T-helper 9 cell (primary cell): Measurements from ENCODE around the gene IRF6.
"Not testable (repeated sequence)": the region's sequence is repeated elsewhere in the genome, so short reads cannot be mapped to it uniquely, and the experiment has no call there.

Source experiments
- DNase-seq: peaks from one replicate; pipeline ENCODE4 v3.0.0-alpha.2; 2020

Gene IRF6

GRCh38 chr1:209822706-209823105, 16.8 kb upstream of the IRF6 start:
- no peak for DNase-seq

- DNase-seq: no peak
These were observed 15.0 kb upstream of the IRF6 start for GRCh38 chr1:209820986-209821385.

GRCh38 chr1:209819058-209819457, 13.1 kb upstream of the IRF6 start:
- no peak for DNase-seq

GRCh38 chr1:209817691-209818090, 11.7 kb upstream of the IRF6 start:
- DNase-seq: no peak

GRCh38 chr1:209816923-209817322, 11.0 kb upstream of the IRF6 start:
- no peak for DNase-seq

DNA sequence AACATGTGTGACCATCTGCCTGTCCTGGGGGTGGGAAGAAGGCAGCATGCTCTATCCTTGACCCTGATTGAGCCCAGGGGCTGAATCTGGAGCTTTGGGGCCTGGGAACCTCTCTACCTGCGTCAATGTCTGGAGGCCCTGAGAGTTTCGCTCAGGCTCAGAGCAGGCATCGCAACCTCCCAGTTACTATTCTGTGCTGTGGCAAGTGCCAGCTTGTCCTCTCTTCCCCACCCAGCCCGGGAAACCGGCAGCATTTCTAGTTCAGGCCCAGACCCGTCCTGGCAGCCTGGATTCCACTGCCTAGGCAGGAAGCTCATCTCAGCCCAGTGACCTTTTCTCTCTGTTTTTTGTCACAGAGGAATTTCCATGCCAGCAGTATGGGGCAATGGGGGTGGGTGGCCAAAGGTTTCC, 10.0 kb upstream of the IRF6 start:
- DNase-seq: no peak

GRCh38 chr1:209815490-209815889, 9.5 kb upstream of the IRF6 start:
- DNase-seq: no peak

DNA sequence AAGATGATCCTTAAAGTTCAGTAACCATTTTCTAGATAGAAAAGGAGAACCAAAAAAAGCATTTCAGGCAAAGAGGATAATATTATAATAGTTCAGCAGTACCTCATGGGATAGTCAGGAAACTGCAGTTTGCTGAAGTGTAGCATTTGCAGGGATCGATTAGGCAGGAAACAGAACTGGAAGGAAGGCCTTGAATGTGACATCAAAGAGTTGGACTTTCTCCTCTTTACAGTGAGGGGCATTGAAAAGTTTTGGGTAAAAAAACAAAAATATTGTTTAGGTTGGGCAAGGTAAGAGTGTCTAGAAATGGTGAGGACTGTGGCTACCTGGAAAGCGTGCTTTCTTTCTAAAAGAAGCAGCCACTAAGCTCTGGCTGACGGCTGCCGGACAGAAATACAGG, 8.0 kb upstream of the IRF6 start:
- no peak for DNase-seq

DNA sequence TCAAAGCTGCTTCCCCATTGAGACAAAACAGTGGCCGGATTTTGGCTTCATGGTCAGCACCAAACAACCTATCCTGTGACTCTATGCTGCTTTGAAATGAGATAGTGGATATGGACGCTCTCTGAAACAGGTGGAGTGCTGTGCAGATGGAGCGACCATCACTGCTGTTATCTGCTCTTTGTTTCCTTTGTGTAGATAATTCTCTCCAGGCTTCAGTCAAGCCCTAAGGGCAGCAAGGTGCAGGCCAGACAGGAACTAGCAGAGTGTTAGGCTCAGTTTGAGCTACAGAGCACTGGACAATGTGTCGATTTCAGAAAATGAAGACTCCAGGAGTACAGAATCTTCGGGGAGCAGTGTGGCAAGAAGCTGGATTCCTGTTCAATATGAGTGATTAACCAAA, 4.8 kb upstream of the IRF6 start:
- no peak for DNase-seq

DNA sequence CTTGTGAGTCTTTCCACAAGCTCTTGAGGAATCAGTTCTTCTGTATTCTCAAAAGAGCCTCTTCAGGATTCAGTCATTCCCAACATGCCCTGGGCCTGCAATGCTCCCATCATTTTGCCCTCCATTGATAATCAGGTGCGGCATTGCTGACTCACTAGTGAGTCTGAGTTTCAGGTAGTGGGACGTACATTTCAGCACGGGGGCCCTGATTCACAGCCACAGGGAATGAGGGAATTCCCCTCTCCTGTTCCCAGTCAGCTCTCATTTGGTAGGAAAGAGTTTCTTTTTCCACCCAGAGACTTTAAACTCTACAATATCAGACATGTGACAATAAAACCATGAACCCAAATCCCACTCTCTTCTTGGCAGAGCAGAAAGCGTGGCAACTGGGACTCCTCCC, 3.7 kb upstream of the IRF6 start:
- DNase-seq: no peak

GRCh38 chr1:209808059-209808581, 2.2 kb upstream of the IRF6 start:
- no peak for DNase-seq

- no peak for DNase-seq
These were observed 1.6 kb upstream of the IRF6 start for GRCh38 chr1:209807509-209807908.

- DNase-seq: no peak
These were observed 581 bp downstream of the IRF6 start for GRCh38 chr1:209805341-209805781.

DNA sequence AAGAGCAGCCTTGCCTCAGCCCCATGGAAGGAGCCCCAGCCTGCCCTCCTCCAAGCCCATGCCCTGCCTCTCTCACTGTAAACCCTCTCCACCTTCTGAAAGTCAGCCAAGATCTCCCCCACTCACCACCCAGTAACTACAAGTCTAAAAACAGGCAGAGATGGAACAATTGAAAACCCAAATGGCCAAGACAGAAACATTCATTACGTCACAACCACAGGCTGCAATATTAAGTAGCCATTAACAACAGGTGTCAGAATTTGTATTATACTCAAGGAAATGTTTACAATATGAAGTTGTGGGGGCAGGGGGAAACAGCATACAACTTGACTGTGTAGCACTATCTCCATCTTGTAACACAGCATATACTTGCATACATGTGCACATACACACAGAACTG, 2.4 kb downstream of the IRF6 start:
- DNase-seq: no peak

GRCh38 chr1:209802780-209803152, 3.2 kb downstream of the IRF6 start:
- no peak for DNase-seq

GRCh38 chr1:209802117-209802779, 3.7 kb downstream of the IRF6 start:
- no peak for DNase-seq

- no peak for DNase-seq
These were observed 4.7 kb downstream of the IRF6 start for GRCh38 chr1:209800984-209801834.

- DNase-seq: no peak
These were observed 7.8 kb downstream of the IRF6 start for GRCh38 chr1:209797978-209798639.

DNA sequence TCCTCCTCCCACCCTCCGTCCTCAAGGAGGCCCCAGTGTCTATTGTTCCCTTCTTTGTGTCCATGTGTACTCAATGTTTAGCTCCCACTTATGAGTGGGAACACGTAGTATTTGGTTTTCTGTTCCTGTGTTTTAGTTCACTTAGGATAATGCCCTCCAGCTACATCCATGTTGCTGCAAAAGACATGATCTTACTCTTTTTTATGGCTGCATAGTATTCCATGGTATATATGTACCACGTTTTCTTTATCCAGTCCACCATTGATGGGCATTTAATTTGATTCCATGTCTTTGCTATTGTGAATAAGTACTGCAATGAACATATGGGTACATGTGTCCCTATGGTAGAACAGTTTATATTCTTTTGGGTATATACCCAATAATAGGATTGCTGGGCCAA, 12.2 kb downstream of the IRF6 start:
- not testable (repeated sequence) for DNase-seq

GRCh38 chr1:209791920-209792319, 14.0 kb downstream of the IRF6 start:
- DNase-seq: no peak

DNA sequence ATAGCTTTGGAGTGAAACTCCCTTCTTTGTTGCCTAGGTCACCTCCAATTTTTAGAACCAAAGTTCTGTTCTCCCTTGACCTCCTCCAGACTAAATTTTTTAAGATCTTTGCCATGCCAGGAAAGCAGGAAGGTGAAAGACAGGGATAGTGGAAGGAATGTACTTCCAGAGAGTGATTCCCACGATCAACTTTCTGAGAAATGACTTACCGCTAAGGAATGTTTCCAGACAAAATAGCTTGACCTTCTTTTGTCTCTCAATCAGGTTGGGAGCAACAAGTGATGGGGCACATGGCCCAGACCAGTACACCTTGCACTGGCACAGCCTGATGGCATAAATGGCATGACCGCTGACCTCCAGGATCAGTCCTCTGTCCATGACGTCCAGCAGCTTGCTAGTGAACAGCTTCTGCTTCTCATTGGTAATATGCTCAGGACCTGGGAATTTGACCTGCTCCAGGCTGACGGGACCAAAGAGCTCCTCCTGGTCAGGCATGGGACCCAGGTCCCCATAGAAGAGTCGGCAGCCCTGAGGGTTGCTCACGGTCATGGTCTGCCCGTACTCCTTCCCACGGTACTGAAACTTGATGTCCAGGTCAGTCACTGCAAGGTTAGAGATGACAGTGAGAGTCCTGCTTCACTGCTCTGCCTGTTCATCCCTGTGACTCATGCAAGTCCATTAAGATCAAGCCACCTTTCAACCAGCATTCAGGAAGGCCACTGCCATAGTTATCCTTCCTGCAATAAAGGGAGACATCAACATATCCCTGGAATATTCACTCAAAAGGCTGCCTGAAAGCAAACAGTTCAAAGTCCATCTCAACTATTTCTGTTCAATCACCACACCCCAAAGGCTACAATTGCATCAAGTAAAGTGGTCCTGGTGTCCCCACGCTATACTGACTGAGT, 15.4 kb downstream of the IRF6 start:
- no peak for DNase-seq

DNA sequence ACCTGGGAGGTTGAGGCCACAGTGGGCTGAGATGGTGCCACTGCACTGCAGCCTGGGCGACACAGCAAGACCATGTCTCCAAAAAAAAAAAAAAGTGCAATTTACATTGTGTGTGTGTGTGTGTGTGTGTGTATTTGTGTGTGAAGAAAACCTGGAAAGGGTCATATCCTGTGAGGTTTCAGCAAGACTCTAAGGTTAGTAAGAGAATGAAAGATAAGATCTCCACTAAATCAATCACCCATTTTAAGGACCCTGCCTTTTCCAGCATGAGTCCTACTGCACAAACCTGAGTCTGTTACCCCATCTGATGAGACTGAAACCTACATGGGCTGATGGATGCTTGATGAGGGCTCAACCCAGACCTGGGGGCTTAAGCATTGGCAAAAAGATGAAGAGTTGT, 16.7 kb downstream of the IRF6 start:
- DNase-seq: no peak

DNA sequence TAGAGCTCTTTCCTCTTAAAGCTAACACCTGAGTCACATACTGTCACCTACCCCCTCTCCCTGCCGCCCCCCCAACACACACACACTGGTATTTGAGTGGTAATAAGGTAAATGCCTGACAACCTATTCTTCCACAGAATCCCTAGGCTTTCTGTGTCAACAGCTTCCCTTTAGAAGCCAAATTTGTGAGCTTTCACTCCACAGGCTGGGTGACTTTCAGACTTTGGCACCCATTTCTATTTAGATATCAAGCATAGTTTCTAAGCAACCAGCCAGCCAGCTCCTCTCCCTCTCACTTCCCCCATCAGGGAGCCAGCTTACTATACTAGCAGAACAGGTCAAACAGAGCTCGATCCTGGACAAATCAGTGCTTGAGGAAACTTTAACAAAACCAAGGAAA, 18.4 kb downstream of the IRF6 start:
- no peak for DNase-seq
